Heart left ventricle (tissue), 16 donors: ENCODE measurements around the gene FUT8. TPM values are rescaled to one million over a fixed set of nuclear protein-coding genes. Genes with fewer than 3 reads are reported as not detected.

ENCODE experiments used
- ATAC-seq, 4 donors: fragments of 200-7000 bp; cut with Tn5 transposase; one replicate each; pipeline ENCODE4 v1.9.1; 2020 to 2022; ENCODE audit warnings: moderate library complexity in 4 of 4, mild to moderate bottlenecking in 3 of 4, moderate number of reproducible peaks in 1 of 4
- DNase-seq, 5 donors: peaks; one replicate each; pipeline ENCODE4 v3.0.0-alpha.2; 2020
- H3K27ac ChIP-seq, 12 donors: fragments of 200-600 bp; sonication (generic) in 4 of 12; one replicate each; pipeline versions ENCODE4 v1.5.0 to v1.8.0; 2016 to 2022; ENCODE audit warnings: mild to moderate bottlenecking in 2 of 12
- H3K27me3 ChIP-seq, 9 donors: fragments of 200-600 bp; sonication (generic) in 2 of 9; one replicate each; pipeline versions ENCODE4 v1.5.1 to v1.8.0; 2016 to 2022; ENCODE audit warnings: mild to moderate bottlenecking in 3 of 9
- H3K36me3 ChIP-seq, 9 donors: fragments of 200-600 bp; sonication (generic) in 2 of 9; one replicate each; pipeline versions ENCODE4 v1.5.0 to v1.8.0; 2018 to 2022; ENCODE audit warnings: mild to moderate bottlenecking in 2 of 9
- H3K4me1 ChIP-seq, 12 donors: fragments of 200-600 bp; sonication (generic) in 4 of 12; one replicate each; pipeline versions ENCODE4 v1.5.0 to v1.8.0; 2016 to 2022; ENCODE audit warnings: mild to moderate bottlenecking in 3 of 12
- H3K4me3 ChIP-seq, 12 donors: fragments of 200-600 bp; sonication (generic) in 4 of 12; one replicate each; pipeline versions ENCODE4 v1.5.0 to v1.8.0; 2017 to 2022; ENCODE audit warnings: mild to moderate bottlenecking in 9 of 12, moderate library complexity in 4 of 12
- H3K9me3 ChIP-seq, 12 donors: fragments of 200-600 bp; sonication (generic) in 4 of 12; one replicate each; pipeline versions ENCODE4 v1.5.0 to v1.8.0; 2016 to 2022; ENCODE audit warnings: mild to moderate bottlenecking in 1 of 12
- POLR2A ChIP-seq, 2 donors: fragments of 450-650 bp; IDR thresholded peaks; one replicate each; pipeline ENCODE4 v1.6.1; 2017; ENCODE audit warnings: antibody characterized with exemption in 2 of 2, mild to moderate bottlenecking in 2 of 2, moderate library complexity in 2 of 2
- WGBS, 4 donors: extraction: QIAGEN DNeasy Blood & Tissue Kit in 2 of 4; methylation state at CpG; one replicate each; pipeline versions ENCODE4 v1.1.5 to v1.1.7; 2013 to 2018; 5-methylcytosine and 5-hydroxymethylcytosine counted together
- intact Hi-C, 10 donors: fragments of 100-400 bp; cut with DNase I; formaldehyde crosslinking; loops; one replicate each; pipeline versions ENCODE4 v1.11.1 to v1.14.2; 2022
- polyA plus RNA-seq, 2 donors: library from polyadenylated mRNA; stranded (reverse); fragments of 200-250 nt; gene quantifications; one replicate each; pipeline ENCODE4 v1.2.3, GENCODE V29; 2013
- total RNA-seq, 9 donors: library from RNA; depleted of rRNA in 2 of 9; stranded (reverse); fragments of >200 nt in 2 of 9; fragmentation: NEBNext Ultra II Directional in 3 of 9; extraction: Animal tissue kit (Norgen Biotek cat#: 25700) in 3 of 9; gene quantifications; one replicate each; pipeline versions ENCODE4 v1.1.0 to v1.2.4, GENCODE V29; 2016 to 2023
- TF ChIP-seq, protein P1 (sequence below), 12 donors: fragments of 200-600 bp; sonication (generic) in 4 of 12; IDR thresholded peaks; one replicate each; pipeline versions ENCODE4 v1.5.0 to v1.8.0; 2018 to 2022; ENCODE audit warnings: antibody characterized with exemption in 12 of 12, mild to moderate bottlenecking in 5 of 12
- donor health status: ischemic (EF 13 %, LVEDD 7.1; RV severe dilation, severe dysfunction).
- donor health status: healthy with polysubstance abuse.
- donor health status: DM: no; HTN: yes; CAD: no.
- donor health status: DM: no; HTN: no; CAD: no.
- donor health status: ischemic (EF 25% LVEDD 6.9; RV normal size, moderate dysfunction).
- donor health status: ischemic (EF 25% LVEDD 5.7; RV mildly dilated, moderate dysfunction).
- donor health status: healthy.
- donor health status: DM: yes; HTN: yes; CAD: no.
- donor health status: ischemic (EF 35%, LVEDD 5.7; RV mildly dilated, moderate dysfunction).
- donor health status: nonischemic (EF 11% LVEDD 7.7; RV severe dilation, severe dysfunction).
- donor health status: DM: yes; HTN: yes; CAD: no.
- donor health status: PGD.
- donor health status: ischemic (EF 29% LVEDD 5.4; RV normal size, mild dysfunction).
- donor health status: nonischemic (EF 23%, LVEDD 6.1; RV moderate dilation, normal function).

FUT8 gene
- total and polyA plus RNA-seq, 11 donors: 2.8 to 17.3 (median 11.2) TPM

DNA sequence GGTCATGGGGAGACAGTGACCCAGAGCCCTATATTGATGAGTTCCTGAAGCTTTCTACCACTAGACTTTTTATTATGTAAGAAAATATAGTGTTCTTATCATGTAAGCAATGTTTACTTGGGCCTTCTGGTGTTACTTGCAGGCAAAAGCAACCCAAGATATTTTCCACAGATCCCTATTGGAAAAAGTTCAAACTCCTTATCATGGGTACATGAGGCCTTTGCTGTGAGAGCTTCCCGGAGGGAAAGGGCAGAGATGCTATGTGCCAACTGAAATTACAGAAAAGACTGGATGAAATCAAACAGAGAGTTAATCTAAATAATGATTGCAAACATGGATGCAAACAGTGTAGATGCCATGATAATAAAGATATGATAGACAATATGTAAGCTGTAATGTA, 361.5 kb downstream of the FUT8 start:
- intact Hi-C loops: no loop called here
- 32 to 50% (median 44%) methylated on average over 1 of the region's 1 CpG for WGBS, 4 donors
- TF ChIP-seq POLR2A (IDR thresholded peaks at IDR 0.05): no peak
- TF ChIP-seq, protein P1, sequence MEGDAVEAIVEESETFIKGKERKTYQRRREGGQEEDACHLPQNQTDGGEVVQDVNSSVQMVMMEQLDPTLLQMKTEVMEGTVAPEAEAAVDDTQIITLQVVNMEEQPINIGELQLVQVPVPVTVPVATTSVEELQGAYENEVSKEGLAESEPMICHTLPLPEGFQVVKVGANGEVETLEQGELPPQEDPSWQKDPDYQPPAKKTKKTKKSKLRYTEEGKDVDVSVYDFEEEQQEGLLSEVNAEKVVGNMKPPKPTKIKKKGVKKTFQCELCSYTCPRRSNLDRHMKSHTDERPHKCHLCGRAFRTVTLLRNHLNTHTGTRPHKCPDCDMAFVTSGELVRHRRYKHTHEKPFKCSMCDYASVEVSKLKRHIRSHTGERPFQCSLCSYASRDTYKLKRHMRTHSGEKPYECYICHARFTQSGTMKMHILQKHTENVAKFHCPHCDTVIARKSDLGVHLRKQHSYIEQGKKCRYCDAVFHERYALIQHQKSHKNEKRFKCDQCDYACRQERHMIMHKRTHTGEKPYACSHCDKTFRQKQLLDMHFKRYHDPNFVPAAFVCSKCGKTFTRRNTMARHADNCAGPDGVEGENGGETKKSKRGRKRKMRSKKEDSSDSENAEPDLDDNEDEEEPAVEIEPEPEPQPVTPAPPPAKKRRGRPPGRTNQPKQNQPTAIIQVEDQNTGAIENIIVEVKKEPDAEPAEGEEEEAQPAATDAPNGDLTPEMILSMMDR (IDR thresholded peaks at IDR 0.05): no peak
- no peak for DNase-seq
- no peaks in the 10 kb centered on the region for H3K9me3 ChIP-seq
- H3K27me3 ChIP-seq: no peaks in the 10 kb centered on the region
- no peak for ATAC-seq
- H3K4me1 ChIP-seq: peaks cover 0 to 7% (median 0%) of the 10 kb centered on the region in 12 donors
- H3K36me3 ChIP-seq: no peaks in the 10 kb centered on the region
- no peak overlapping the region for H3K4me3 ChIP-seq
- H3K27ac ChIP-seq: no peak overlapping the region

DNA sequence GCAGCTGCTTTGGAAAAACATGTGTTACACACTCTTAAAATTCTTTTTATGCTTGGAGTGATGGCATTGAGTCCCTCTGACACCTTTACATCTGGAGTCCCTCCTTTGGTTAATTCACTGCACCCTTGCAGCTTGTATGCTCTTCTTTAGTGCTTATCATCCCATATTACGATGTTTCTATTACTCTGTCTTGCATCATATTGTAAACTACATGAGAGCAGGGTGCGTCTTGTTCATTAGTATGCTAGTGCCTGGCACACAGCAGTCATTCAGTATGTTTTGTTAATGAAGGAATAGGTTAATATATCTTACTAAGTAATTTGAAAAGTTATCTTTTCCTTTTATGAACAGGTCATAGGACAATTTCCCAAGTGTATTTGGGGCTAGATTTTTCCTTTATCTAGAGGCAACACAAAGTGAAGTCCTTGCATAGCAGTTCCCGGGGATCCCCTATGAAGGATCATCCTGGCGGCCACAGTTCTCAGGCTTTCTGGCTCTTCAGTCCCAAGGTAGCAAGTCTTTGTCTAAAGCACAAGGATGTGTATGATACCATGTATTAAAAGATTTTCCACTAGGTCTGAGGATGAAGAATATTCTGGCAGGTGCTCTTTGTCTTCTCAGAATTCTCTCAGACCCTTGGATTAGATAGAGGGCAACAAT, 363.8 kb downstream of the FUT8 start:
- 65 to 90% (median 78%) methylated on average over 4 of the region's 4 CpGs for WGBS, 4 donors
- intact Hi-C loops: no loop called here
- H3K9me3 ChIP-seq: no peaks in the 10 kb centered on the region

DNA sequence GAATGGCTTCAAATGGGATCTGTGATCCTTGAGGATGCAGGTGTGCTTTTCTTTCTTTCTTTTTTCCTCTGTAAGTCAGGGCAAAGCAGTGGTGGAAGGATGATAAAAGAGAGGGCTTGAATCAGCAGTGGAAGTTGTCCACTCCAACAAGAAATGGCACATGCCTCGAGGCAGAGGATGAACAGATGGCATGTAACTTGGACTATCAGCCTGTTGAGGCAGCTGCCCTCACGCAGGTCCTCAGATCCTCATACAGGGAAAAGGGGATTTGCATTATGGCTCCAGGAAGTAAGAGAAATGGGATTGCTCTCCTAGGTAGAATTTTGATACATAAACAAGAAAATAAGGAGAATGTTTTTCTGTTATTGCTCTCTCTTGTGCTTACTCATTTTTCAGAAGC, 368.0 kb downstream of the FUT8 start:
- TF ChIP-seq POLR2A (IDR thresholded peaks at IDR 0.05): no peak
- TF ChIP-seq, protein P1 (IDR thresholded peaks at IDR 0.05): no peak
- ATAC-seq (no peak), DNase-seq (no peak)
- H3K9me3 ChIP-seq: no peaks in the 10 kb centered on the region
- intact Hi-C loops: no loop called here
- no peaks in the 10 kb centered on the region for H3K4me1 ChIP-seq
- no peaks in the 10 kb centered on the region for H3K27me3 ChIP-seq
- no peak overlapping the region for H3K27ac ChIP-seq
- H3K4me3 ChIP-seq: no peak overlapping the region
- 63 to 73% (median 68%) methylated on average over 2 of the region's 2 CpGs for WGBS, 4 donors
- H3K36me3 ChIP-seq: no peaks in the 10 kb centered on the region

More for the DNA sequence above, 363.8 kb downstream of the FUT8 start:
- Histone ChIP-seq H3K4me3 (no peak overlapping the region), H3K4me1 (peaks cover 0 to 7% (median 0%) of the 10 kb centered on the region in 12 donors), H3K36me3 (no peaks in the 10 kb centered on the region), H3K27ac (no peak overlapping the region), H3K27me3 (no peaks in the 10 kb centered on the region)
- TF ChIP-seq POLR2A (IDR thresholded peaks at IDR 0.05): no peak
- TF ChIP-seq, protein P1 (IDR thresholded peaks at IDR 0.05): no peak
- ATAC-seq: no peak
- DNase-seq: no peak

DNA sequence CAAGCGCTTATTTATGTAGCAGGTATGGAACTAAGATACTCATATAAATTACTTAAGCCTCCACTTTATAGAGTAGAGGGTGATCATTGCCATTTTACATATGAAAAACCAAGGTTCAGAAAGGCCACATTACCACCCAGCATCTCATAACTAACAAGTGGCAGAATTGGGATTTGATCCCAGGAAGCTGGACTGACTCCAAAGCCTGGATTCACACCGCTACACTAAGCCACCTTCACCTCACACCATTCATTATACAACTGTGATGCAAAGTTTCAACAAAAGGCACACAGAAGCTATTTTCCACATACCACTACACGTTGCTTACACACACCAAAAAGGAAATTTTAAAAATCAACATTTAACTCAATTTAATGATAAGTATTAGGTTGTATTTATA, 370.6 kb downstream of the FUT8 start:
- WGBS, 4 donors: 63 to 96% (median 91%) methylated on average over 3 of the region's 3 CpGs
- no peaks in the 10 kb centered on the region for H3K27me3 ChIP-seq
- no peak overlapping the region for H3K4me3 ChIP-seq
- TF ChIP-seq POLR2A (IDR thresholded peaks at IDR 0.05): no peak
- TF ChIP-seq, protein P1 (IDR thresholded peaks at IDR 0.05): no peak
- no peak for DNase-seq
- no peak overlapping the region for H3K27ac ChIP-seq
- no peak for ATAC-seq
- H3K36me3 ChIP-seq: no peaks in the 10 kb centered on the region
- no peaks in the 10 kb centered on the region for H3K9me3 ChIP-seq
- H3K4me1 ChIP-seq: no peaks in the 10 kb centered on the region
- intact Hi-C loops: no loop called here
